Neural cell (in vitro differentiated cells): ENCODE data around the gene HDAC4. TPM values are rescaled to one million over a fixed set of nuclear protein-coding genes. Genes with fewer than 3 reads are reported as not detected.

ENCODE experiments used
- H2AFZ ChIP-seq: fragments of 200-600, 300-800 bp; sonication (generic), shearing (Covaris generic); 2 replicates; pipeline ENCODE4 v1.6.0; 2014; ENCODE audit warnings: low read depth, mild to moderate bottlenecking, antibody characterized with exemption, low read length, moderate library complexity
- H3F3A ChIP-seq: fragments of 200-600 bp; shearing (Covaris generic); 2 replicates; pipeline ENCODE4 v1.6.1; 2016; ENCODE audit warnings: mild to moderate bottlenecking, moderate library complexity, mixed read lengths, antibody characterized with exemption, low read length; ENCODE audit not compliant: insufficient read depth, poor library complexity, severe bottlenecking
- H3K27ac ChIP-seq: fragments of 200-600, 300-800 bp; sonication (generic), shearing (Covaris generic); 2 replicates; pipeline ENCODE4 v1.5.1; 2014; ENCODE audit warnings: mild to moderate bottlenecking, low read length, moderate library complexity
- H3K27me3 ChIP-seq: fragments of 300-800, 200-600 bp; sonication (generic), shearing (Covaris generic); 2 replicates; pipeline ENCODE4 v1.6.0; 2014; ENCODE audit warnings: mild to moderate bottlenecking, low read depth, low read length, moderate library complexity; ENCODE audit not compliant: insufficient read depth
- H3K36me3 ChIP-seq: fragments of 300-800, 200-600 bp; sonication (generic), shearing (Covaris generic); 2 replicates; pipeline ENCODE4 v1.5.1; 2014; ENCODE audit warnings: mild to moderate bottlenecking, antibody characterized with exemption, low read length, moderate library complexity; ENCODE audit not compliant: insufficient read depth
- H3K4me2 ChIP-seq: fragments of 300-800, 200-600 bp; sonication (generic), shearing (Covaris generic); 2 replicates; pipeline ENCODE4 v1.6.0; 2014; ENCODE audit warnings: mild to moderate bottlenecking, low read length
- H3K4me3 ChIP-seq: fragments of 300-800, 200-600 bp; sonication (generic), shearing (Covaris generic); 2 replicates; pipeline ENCODE4 v1.5.1; 2014; ENCODE audit warnings: mild to moderate bottlenecking, low read length, moderate library complexity
- H3K79me2 ChIP-seq: fragments of 200-600 bp; shearing (Covaris generic); replicated peaks from 2 replicates; pipeline ENCODE4 v1.6.0; 2014; ENCODE audit warnings: mild to moderate bottlenecking, low read length, moderate library complexity; ENCODE audit not compliant: insufficient read depth
- H3K9ac ChIP-seq: fragments of 300-800, 200-600 bp; sonication (generic), shearing (Covaris generic); 2 replicates; pipeline ENCODE4 v1.6.1; 2016; ENCODE audit warnings: mild to moderate bottlenecking, low read length, mixed read lengths
- H3K9me2 ChIP-seq: fragments of 200-600 bp; shearing (Covaris generic); 2 replicates; pipeline ENCODE4 v1.6.1; 2016; ENCODE audit warnings: mild to moderate bottlenecking, low read length, mixed read lengths; ENCODE audit not compliant: insufficient read depth
- H3K9me3 ChIP-seq: fragments of 200-600, 300-800 bp; sonication (generic), shearing (Covaris generic); 2 replicates; pipeline ENCODE4 v1.6.1; 2016; ENCODE audit warnings: mild to moderate bottlenecking, mixed run types, low read length, moderate library complexity, mixed read lengths
- H4K20me1 ChIP-seq: fragments of 200-600 bp; shearing (Covaris generic); 2 replicates; pipeline ENCODE4 v1.6.1; 2016; ENCODE audit warnings: mild to moderate bottlenecking, mixed run types; ENCODE audit not compliant: insufficient read depth
- EP300 ChIP-seq: fragments of 450-650 bp; conservative IDR thresholded peaks from 2 replicates; pipeline ENCODE4 v1.6.1; 2014; ENCODE audit warnings: antibody characterized with exemption, mild to moderate bottlenecking, moderate library complexity; ENCODE audit not compliant: poor library complexity, severe bottlenecking
- EZH2 ChIP-seq: fragments of 200-600, 300-800 bp; shearing (Covaris generic), sonication (generic); IDR thresholded peaks from 2 replicates; pipeline ENCODE4 v1.6.1; 2014; ENCODE audit warnings: antibody characterized with exemption, low read length, borderline replicate concordance, mild to moderate bottlenecking; ENCODE audit not compliant: insufficient read depth, poor library complexity, severe bottlenecking
- MXI1 ChIP-seq: fragments of 450-650 bp; conservative IDR thresholded peaks from 2 replicates; pipeline ENCODE4 v1.6.1; 2014; ENCODE audit warnings: antibody characterized with exemption, mild to moderate bottlenecking; ENCODE audit not compliant: poor library complexity, severe bottlenecking
- POLR2AphosphoS5 ChIP-seq: IDR thresholded peaks from 2 replicates; pipeline ENCODE4 v1.6.1; 2012
- RAD21 ChIP-seq: fragments of 450-650 bp; conservative IDR thresholded peaks from 2 replicates; pipeline ENCODE4 v1.6.1; 2014; ENCODE audit warnings: antibody characterized with exemption, mild to moderate bottlenecking, moderate library complexity
- SMC3 ChIP-seq: fragments of 450-650 bp; conservative IDR thresholded peaks from 2 replicates; pipeline ENCODE4 v1.6.1; 2014; ENCODE audit warnings: antibody characterized with exemption, mild to moderate bottlenecking, moderate library complexity; ENCODE audit not compliant: poor library complexity
- TAF1 ChIP-seq: IDR thresholded peaks from 2 replicates; pipeline ENCODE4 v1.6.1; 2012; ENCODE audit warnings: low read depth
- polyA plus RNA-seq: library from polyadenylated mRNA; depleted of rRNA; stranded (reverse); fragments of >200 nt; gene quantifications from 2 replicates; pipeline ENCODE4 v1.2.3, GENCODE V29; 2014
- TF ChIP-seq, protein P1 (sequence below): fragments of 450-650 bp; IDR thresholded peaks from 2 replicates; pipeline ENCODE4 v1.5.1; 2014; ENCODE audit warnings: antibody characterized with exemption, mild to moderate bottlenecking, moderate library complexity; ENCODE audit not compliant: poor library complexity, severe bottlenecking
- TF ChIP-seq, protein P2 (sequence below): IDR thresholded peaks from 2 replicates; pipeline ENCODE4 v1.6.1; 2012; ENCODE audit warnings: borderline replicate concordance

The HDAC4 gene
- polyA plus RNA-seq, 1 donor from 2014 or later = 3.4 TPM

DNA sequence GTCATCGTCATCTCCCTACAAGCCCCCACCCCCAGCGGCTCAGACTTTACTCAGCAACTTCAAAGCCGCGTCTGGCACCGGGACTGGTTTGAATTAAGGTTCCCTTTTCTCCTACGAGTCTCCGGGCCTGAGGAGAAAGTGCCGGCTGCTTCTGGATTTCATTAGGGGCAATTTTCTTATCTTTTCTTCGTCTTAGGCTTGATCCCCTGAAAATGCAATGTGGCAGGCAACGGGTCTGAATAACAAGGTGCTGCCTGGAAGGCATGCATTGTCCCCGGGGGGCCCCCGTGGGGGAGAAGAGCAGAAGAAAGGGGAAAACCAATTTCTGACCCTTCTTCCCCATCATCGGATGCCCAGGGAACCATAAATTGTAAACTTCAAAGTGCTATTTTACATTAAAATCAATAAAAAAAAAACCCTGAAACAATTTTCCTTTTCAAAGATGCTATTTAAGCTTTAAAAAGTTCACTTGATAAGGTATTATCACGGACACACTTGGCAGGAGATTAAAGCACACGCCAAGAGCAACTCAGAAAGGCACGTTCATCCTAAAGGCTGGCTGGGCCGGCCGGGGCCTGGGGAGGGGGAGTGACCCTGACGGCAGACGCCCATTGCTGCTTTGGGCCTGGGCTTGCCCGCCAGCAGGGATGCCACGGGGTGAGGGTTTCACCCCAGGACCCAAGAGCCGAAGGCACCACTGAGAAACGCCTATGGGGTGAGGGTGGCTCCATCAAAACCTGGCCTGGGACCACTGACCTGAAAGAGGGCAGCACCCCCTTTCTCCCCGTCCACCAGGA is 322.5 kb downstream of the HDAC4 start:
- H3K9me3 ChIP-seq = no peaks in the 10 kb centered on the region
- H3K36me3 ChIP-seq = peaks cover 7% of the 10 kb centered on the region
- no peaks in the 10 kb centered on the region for H3K79me2 ChIP-seq
- no peaks in the 10 kb centered on the region for H3F3A ChIP-seq
- no peak overlapping the region for H3K4me2 ChIP-seq
- H3K27ac ChIP-seq = no peak overlapping the region
- no peak overlapping the region for H3K9ac ChIP-seq
- no peaks in the 10 kb centered on the region for H4K20me1 ChIP-seq
- H3K27me3 ChIP-seq = no peaks in the 10 kb centered on the region
- H3K9me2 ChIP-seq = no peaks in the 10 kb centered on the region
- no peak overlapping the region for H3K4me3 ChIP-seq
- H2AFZ ChIP-seq = no peak overlapping the region
- TF ChIP-seq POLR2AphosphoS5 = no peak
- TF ChIP-seq, protein P1, sequence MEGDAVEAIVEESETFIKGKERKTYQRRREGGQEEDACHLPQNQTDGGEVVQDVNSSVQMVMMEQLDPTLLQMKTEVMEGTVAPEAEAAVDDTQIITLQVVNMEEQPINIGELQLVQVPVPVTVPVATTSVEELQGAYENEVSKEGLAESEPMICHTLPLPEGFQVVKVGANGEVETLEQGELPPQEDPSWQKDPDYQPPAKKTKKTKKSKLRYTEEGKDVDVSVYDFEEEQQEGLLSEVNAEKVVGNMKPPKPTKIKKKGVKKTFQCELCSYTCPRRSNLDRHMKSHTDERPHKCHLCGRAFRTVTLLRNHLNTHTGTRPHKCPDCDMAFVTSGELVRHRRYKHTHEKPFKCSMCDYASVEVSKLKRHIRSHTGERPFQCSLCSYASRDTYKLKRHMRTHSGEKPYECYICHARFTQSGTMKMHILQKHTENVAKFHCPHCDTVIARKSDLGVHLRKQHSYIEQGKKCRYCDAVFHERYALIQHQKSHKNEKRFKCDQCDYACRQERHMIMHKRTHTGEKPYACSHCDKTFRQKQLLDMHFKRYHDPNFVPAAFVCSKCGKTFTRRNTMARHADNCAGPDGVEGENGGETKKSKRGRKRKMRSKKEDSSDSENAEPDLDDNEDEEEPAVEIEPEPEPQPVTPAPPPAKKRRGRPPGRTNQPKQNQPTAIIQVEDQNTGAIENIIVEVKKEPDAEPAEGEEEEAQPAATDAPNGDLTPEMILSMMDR = no peak
- no peak for TF ChIP-seq SMC3
- no peak for TF ChIP-seq EZH2
- no peak for TF ChIP-seq MXI1
- no peak for TF ChIP-seq EP300
- TF ChIP-seq RAD21 = no peak
- no peak for TF ChIP-seq TAF1
- TF ChIP-seq, protein P2, sequence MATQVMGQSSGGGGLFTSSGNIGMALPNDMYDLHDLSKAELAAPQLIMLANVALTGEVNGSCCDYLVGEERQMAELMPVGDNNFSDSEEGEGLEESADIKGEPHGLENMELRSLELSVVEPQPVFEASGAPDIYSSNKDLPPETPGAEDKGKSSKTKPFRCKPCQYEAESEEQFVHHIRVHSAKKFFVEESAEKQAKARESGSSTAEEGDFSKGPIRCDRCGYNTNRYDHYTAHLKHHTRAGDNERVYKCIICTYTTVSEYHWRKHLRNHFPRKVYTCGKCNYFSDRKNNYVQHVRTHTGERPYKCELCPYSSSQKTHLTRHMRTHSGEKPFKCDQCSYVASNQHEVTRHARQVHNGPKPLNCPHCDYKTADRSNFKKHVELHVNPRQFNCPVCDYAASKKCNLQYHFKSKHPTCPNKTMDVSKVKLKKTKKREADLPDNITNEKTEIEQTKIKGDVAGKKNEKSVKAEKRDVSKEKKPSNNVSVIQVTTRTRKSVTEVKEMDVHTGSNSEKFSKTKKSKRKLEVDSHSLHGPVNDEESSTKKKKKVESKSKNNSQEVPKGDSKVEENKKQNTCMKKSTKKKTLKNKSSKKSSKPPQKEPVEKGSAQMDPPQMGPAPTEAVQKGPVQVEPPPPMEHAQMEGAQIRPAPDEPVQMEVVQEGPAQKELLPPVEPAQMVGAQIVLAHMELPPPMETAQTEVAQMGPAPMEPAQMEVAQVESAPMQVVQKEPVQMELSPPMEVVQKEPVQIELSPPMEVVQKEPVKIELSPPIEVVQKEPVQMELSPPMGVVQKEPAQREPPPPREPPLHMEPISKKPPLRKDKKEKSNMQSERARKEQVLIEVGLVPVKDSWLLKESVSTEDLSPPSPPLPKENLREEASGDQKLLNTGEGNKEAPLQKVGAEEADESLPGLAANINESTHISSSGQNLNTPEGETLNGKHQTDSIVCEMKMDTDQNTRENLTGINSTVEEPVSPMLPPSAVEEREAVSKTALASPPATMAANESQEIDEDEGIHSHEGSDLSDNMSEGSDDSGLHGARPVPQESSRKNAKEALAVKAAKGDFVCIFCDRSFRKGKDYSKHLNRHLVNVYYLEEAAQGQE = no peak

DNA sequence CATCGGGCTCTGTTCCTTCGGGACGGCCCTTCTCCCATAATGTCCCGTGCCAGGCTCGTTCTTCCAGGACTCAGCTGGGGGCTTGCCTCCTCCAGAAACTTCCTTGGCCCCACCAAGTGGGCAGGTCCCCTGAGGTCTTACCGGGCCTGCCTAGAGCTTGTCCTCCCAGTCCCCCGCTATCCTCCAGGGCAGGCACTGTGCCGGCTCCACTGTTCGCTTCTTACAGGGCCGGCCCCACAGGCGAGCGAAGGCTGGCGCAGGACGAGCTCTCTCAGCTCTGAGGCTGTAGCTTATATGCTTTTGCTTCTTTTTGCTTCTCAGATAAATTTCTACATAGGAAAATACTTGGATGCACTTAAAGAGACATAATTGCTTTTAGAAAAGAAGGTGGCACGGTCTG is 323.6 kb downstream of the HDAC4 start:
- TF ChIP-seq POLR2AphosphoS5 (no peak), EZH2 (no peak)
- Histone ChIP-seq H3K27ac (no peak overlapping the region), H2AFZ (no peak overlapping the region), H3K27me3 (no peaks in the 10 kb centered on the region), H3K4me2 (no peak overlapping the region), H3K4me3 (no peak overlapping the region), H3K79me2 (no peaks in the 10 kb centered on the region), H3F3A (no peaks in the 10 kb centered on the region), H3K36me3 (peaks cover 7% of the 10 kb centered on the region), H3K9me3 (no peaks in the 10 kb centered on the region), H3K9me2 (no peaks in the 10 kb centered on the region), H4K20me1 (no peaks in the 10 kb centered on the region), H3K9ac (no peak overlapping the region)
